Endothelial cell of umbilical vein (primary cell): ENCODE measurements around the gene GTF2H2C.
"Not testable (repeated sequence)": the region's sequence is repeated elsewhere in the genome, so short reads cannot be mapped to it uniquely, and the experiment has no call there.

Experiments
- EZH2 ChIP-seq: IDR thresholded peaks from 2 replicates; pipeline ENCODE4 v1.6.1; 2012; ENCODE audit warnings: borderline replicate concordance, low read depth, mild to moderate bottlenecking, moderate library complexity, low read length, inconsistent platforms; ENCODE audit not compliant: severe bottlenecking
- GATA2 ChIP-seq: IDR thresholded peaks from 2 replicates; pipeline ENCODE4 v1.7.0; 2011; ENCODE audit warnings: low read depth, mild to moderate bottlenecking, moderate library complexity, mixed read lengths, low read length; ENCODE audit not compliant: insufficient read length, insufficient read depth
- MYC ChIP-seq: IDR thresholded peaks from one replicate; pipeline ENCODE4 v1.6.1; 2011; ENCODE audit warnings: mild to moderate bottlenecking, low read depth, low read length
- POLR2A ChIP-seq: IDR thresholded peaks from 2 replicates; pipeline ENCODE4 v1.6.1; 2012; ENCODE audit warnings: low read depth, mild to moderate bottlenecking, control low read depth, low read length
- POLR2AphosphoS5 ChIP-seq: IDR thresholded peaks from 2 replicates; pipeline ENCODE4 v1.6.1; 2012; ENCODE audit warnings: low read depth, mild to moderate bottlenecking, control low read depth, low read length, moderate library complexity; ENCODE audit not compliant: insufficient read depth
- TF ChIP-seq, protein P1 (sequence below), 2 donors: IDR thresholded peaks; 1 replicate in 1 of 2; 2 replicates in 1 of 2; pipeline ENCODE4 v1.5.1; 2011; ENCODE audit warnings: low read length in 2 of 2, mild to moderate bottlenecking in 2 of 2, moderate library complexity in 2 of 2, control low read depth in 1 of 2, inconsistent platforms in 1 of 2, low read depth in 1 of 2; ENCODE audit not compliant: insufficient read depth in 1 of 2; ENCODE audit errors: extremely low read depth in 1 of 2

GRCh38 chr5:69544602-69545001 lies 15.4 kb upstream of the GTF2H2C start:
- TF ChIP-seq, protein P1, sequence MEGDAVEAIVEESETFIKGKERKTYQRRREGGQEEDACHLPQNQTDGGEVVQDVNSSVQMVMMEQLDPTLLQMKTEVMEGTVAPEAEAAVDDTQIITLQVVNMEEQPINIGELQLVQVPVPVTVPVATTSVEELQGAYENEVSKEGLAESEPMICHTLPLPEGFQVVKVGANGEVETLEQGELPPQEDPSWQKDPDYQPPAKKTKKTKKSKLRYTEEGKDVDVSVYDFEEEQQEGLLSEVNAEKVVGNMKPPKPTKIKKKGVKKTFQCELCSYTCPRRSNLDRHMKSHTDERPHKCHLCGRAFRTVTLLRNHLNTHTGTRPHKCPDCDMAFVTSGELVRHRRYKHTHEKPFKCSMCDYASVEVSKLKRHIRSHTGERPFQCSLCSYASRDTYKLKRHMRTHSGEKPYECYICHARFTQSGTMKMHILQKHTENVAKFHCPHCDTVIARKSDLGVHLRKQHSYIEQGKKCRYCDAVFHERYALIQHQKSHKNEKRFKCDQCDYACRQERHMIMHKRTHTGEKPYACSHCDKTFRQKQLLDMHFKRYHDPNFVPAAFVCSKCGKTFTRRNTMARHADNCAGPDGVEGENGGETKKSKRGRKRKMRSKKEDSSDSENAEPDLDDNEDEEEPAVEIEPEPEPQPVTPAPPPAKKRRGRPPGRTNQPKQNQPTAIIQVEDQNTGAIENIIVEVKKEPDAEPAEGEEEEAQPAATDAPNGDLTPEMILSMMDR (IDR thresholded peaks at IDR 0.05; ENCODE audit: extremely low read depth in 1 of 2, insufficient read depth in 1 of 2, low read depth in 1 of 2, low read length in 2 of 2): not testable (repeated sequence)
- TF ChIP-seq POLR2AphosphoS5, EZH2, POLR2A, GATA2, MYC: not testable (repeated sequence)
